Measurements from ENCODE around the gene PAGE4. TPM values are rescaled to one million over a fixed set of nuclear protein-coding genes. Genes with fewer than 3 reads are reported as not detected.

Gene PAGE4, protein sequence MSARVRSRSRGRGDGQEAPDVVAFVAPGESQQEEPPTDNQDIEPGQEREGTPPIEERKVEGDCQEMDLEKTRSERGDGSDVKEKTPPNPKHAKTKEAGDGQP
- total RNA-seq, result not detected in 2 replicates

GRCh38 chrX:49829016-49829415 is at the start of gene PAGE4:
PAGE4 (plus strand) TSS chrX:49829303; CDS start chrX:49830429, 1,126 bp downstream.

GRCh38 chrX:49878834-49879655 is 49.9 kb downstream of the PAGE4 start, which contains the start of gene USP27X:
USP27X (plus strand) TSS chrX:49879484; CDS start chrX:49880308, 824 bp downstream.

Other genes starting within 250 kb of the PAGE4 start
- gene GAGE12H, start 249.4 kb upstream of the PAGE4 start, total RNA-seq, result not detected in 2 replicates
- gene GAGE2A, start 239.8 kb upstream of the PAGE4 start, total RNA-seq, result not detected in 2 replicates
- under 0.01 TPM in 1 of 2 replicates, not detected in the other for gene GAGE1, start 230.3 kb upstream of the PAGE4 start, total RNA-seq
- not detected in 2 replicates for gene PAGE1, start 133.3 kb upstream of the PAGE4 start, total RNA-seq
- 1.8 and 2.7 TPM in 2 replicates for gene USP27X, start 50.2 kb downstream of the PAGE4 start, total RNA-seq
- gene CLCN5, start 93.3 kb downstream of the PAGE4 start, total RNA-seq, result 6.3 and 12.1 TPM in 2 replicates

All from smooth muscle cell of bladder (primary cell).